Kidney (tissue), 14 donors: ENCODE data around the gene CLEC16A. TPM values are rescaled to one million over a fixed set of nuclear protein-coding genes. Genes with fewer than 3 reads are reported as not detected.

ENCODE experiments used
- DNase-seq, 5 donors: peaks; one replicate each; pipeline ENCODE4 v3.0.0-alpha.2; 2013 to 2020
- FAIRE-seq: peaks from 2 replicates; lab custom pipeline; 2012; peaks lifted over from hg19 to GRCh38; lab: Jason Lieb, UNC
- H3K27ac ChIP-seq, 2 donors: one replicate each; pipeline ENCODE4 v1.7.0; 2013; ENCODE audit warnings: low read depth in 2 of 2, low read length in 2 of 2, inconsistent platforms in 1 of 2
- H3K27me3 ChIP-seq: one replicate; pipeline ENCODE4 v1.7.1; 2013; ENCODE audit warnings: low read length, inconsistent platforms; ENCODE audit not compliant: control insufficient read depth, insufficient read depth
- H3K36me3 ChIP-seq, 3 donors: one replicate each; pipeline versions ENCODE4 v1.7.0 to v1.7.1; 2013; ENCODE audit warnings: low read length in 3 of 3, control low read depth in 1 of 3, inconsistent platforms in 1 of 3; ENCODE audit not compliant: insufficient read depth in 3 of 3, control insufficient read depth in 2 of 3
- H3K4me1 ChIP-seq, 3 donors: one replicate each; pipeline versions ENCODE4 v1.7.0 to v1.7.1; 2013; ENCODE audit warnings: low read length in 3 of 3, inconsistent platforms in 1 of 3, low read depth in 1 of 3; ENCODE audit not compliant: control insufficient read depth in 2 of 3, insufficient read depth in 2 of 3
- H3K4me3 ChIP-seq, 3 donors: one replicate each; pipeline versions ENCODE4 v1.7.0 to v1.8.1; 2013; ENCODE audit warnings: low read length in 3 of 3, control low read depth in 1 of 3, inconsistent platforms in 1 of 3
- H3K9ac ChIP-seq, 3 donors: one replicate each; pipeline versions ENCODE4 v1.7.0 to v1.7.1; 2013; ENCODE audit warnings: low read length in 3 of 3, control low read depth in 1 of 3, inconsistent platforms in 1 of 3
- H3K9me3 ChIP-seq, 3 donors: one replicate each; pipeline versions ENCODE4 v1.7.0 to v1.7.1; 2013; ENCODE audit warnings: low read length in 3 of 3, control low read depth in 1 of 3, inconsistent platforms in 1 of 3; ENCODE audit not compliant: control insufficient read depth in 2 of 3, insufficient read depth in 1 of 3
- intact Hi-C: fragments of 100-400 bp; cut with DNase I; formaldehyde crosslinking; loops from one replicate; pipeline ENCODE4 v1.11.1; 2022
- polyA plus RNA-seq: library from polyadenylated mRNA; stranded (reverse); fragments of 350-450 nt; fragmentation: Illumina TruSeq; extraction: RNeasy Lipid Tissue Mini Kit (QIAGEN cat#74804); gene quantifications from one replicate; pipeline ENCODE4 v1.2.3, GENCODE V29; 2014; ENCODE audit warnings: low read depth, low replicate concordance; ENCODE audit not compliant: insufficient read depth
- total RNA-seq: library from RNA; stranded (reverse); fragmentation: NEBNext Ultra II Directional; extraction: Animal tissue kit (Norgen Biotek cat#: 25700); gene quantifications from one replicate; pipeline ENCODE4 v1.2.1, GENCODE V29; 2021
- TF ChIP-seq, protein P1 (sequence below): IDR thresholded peaks from 3 replicates; pipeline ENCODE4 v1.5.1; 2012; ENCODE audit warnings: mild to moderate bottlenecking, moderate library complexity, borderline replicate concordance; ENCODE audit not compliant: insufficient read depth; ENCODE audit errors: extremely low read depth
- donor health status: control.
- donor health status: control.
- donor health status: control.
- donor health status: control.
- donor health status: control.
- donor health status: DM: yes; HTN: yes; CAD: no.
- donor health status: Normal renal cell carcinoma (clear cell type).

Gene CLEC16A
- total and polyA plus RNA-seq, 2 donors from 2014 or later = 10.8 to 51.9 TPM

DNA sequence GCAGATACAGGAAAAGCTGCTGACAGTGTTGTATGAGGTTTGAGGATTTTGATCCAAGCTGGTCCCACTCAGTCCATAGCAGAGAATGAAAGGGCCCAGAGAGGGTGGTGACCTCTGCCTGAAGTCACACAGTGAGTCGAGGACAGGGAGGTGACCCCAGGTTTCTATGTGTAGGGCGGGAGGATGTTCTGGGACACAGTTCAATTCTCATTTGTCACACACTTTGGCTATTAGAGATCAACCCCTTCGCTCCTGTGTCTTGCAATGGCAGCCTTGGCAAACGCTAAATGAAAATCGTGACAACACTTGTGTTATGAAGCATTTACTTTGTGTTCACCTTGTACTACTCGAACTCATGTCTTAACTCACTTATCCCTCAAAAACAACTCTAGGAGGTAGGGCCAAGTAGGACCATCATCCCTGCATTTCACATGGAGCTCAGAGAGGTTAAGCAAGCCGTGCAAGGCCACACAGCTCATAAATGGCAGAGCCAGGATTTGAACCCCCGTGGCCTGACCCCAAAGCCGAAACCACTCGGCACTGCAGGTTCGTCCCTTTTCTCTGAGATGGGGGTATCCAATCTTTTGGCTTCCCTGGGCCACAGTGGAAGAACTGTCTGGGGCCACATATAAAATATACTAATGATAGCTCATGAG, 12.3 kb upstream of the CLEC16A start:
- Histone ChIP-seq H3K9me3 (no peaks in the 10 kb centered on the region), H3K9ac (no peak overlapping the region), H3K27ac (no peak overlapping the region), H3K4me3 (no peak overlapping the region), H3K4me1 (peaks cover 0 to 11% (median 3%) of the 10 kb centered on the region in 3 donors), H3K36me3 (peaks cover 2 to 29% (median 20%) of the 10 kb centered on the region in 3 donors), H3K27me3 (no peaks in the 10 kb centered on the region)
- intact Hi-C loops = no loop called here
- FAIRE-seq = no peak
- TF ChIP-seq, protein P1, sequence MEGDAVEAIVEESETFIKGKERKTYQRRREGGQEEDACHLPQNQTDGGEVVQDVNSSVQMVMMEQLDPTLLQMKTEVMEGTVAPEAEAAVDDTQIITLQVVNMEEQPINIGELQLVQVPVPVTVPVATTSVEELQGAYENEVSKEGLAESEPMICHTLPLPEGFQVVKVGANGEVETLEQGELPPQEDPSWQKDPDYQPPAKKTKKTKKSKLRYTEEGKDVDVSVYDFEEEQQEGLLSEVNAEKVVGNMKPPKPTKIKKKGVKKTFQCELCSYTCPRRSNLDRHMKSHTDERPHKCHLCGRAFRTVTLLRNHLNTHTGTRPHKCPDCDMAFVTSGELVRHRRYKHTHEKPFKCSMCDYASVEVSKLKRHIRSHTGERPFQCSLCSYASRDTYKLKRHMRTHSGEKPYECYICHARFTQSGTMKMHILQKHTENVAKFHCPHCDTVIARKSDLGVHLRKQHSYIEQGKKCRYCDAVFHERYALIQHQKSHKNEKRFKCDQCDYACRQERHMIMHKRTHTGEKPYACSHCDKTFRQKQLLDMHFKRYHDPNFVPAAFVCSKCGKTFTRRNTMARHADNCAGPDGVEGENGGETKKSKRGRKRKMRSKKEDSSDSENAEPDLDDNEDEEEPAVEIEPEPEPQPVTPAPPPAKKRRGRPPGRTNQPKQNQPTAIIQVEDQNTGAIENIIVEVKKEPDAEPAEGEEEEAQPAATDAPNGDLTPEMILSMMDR = no peak
- no peak for DNase-seq

DNA sequence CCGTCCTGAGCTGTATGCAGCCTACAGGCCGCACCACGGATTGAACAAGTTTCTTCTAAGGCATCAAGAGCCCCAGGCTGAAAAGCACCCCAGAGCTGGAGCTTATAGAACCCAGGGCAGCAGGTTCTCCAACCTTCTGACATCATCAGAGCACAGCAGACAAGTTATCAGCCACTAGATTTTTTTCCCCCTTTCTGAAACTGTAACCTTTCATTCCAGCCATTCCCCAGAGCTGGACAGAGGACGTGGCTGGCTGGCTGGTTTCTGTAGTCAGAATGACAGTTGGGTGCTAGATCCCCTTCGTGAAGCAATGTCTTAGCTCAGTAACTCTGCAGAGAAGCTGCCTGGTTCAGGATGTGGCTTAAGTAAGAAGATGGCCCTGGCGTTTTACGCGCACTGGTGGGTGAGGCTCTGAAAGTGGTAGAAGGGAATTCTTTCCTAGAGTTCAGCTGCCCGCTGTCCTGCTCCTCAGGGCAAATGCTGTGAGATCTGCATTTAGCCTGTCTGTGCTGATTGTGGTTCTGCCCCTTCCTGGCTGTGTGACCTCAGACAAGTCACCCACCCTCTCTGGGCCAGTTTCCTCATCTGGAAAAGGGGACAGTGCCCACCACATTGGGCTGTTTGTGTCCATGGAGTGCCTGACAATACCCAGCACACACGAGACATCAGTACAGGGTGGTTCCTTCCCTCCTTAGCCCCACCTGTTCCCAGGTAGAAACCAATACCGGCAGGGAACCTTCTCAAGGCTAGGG, 11.2 kb upstream of the CLEC16A start:
- DNase-seq = no peak
- H3K27me3 ChIP-seq = no peaks in the 10 kb centered on the region
- no peak overlapping the region for H3K9ac ChIP-seq
- H3K9me3 ChIP-seq = no peaks in the 10 kb centered on the region
- intact Hi-C loops = no loop called here
- H3K36me3 ChIP-seq = peaks cover 2 to 19% (median 13%) of the 10 kb centered on the region in 3 donors
- FAIRE-seq = no peak
- H3K4me1 ChIP-seq = peaks cover 0 to 22% (median 13%) of the 10 kb centered on the region in 3 donors
- no peak overlapping the region for H3K27ac ChIP-seq
- TF ChIP-seq, protein P1 = no peak
- H3K4me3 ChIP-seq = no peak overlapping the region

DNA sequence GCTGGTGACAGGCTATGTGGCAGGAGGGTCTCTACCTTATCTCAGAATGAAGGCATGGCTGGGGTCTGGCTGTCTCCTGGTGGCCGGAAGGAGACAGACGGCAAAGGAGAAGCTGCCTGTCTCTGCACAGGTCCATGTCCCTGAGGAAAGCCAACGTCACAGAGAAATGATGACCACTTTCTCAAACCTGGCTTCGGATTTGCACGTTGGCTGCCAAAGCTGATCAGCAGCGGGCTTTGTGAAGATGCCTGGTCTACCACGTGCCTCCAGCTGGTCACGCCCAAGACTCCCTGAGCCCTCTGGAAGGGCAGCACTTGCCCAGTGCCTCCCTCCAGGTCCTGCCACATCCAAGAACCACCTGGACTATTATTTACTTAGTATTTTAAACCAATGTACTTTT, 10.5 kb upstream of the CLEC16A start:
- TF ChIP-seq, protein P1 = no peak
- Histone ChIP-seq H3K4me3 (no peak overlapping the region), H3K27ac (no peak overlapping the region), H3K9me3 (no peaks in the 10 kb centered on the region), H3K9ac (no peak overlapping the region), H3K4me1 (peaks cover 0 to 29% (median 21%) of the 10 kb centered on the region in 3 donors), H3K27me3 (no peaks in the 10 kb centered on the region), H3K36me3 (peaks cover 2 to 12% (median 10%) of the 10 kb centered on the region in 3 donors)
- intact Hi-C loops = no loop called here
- DNase-seq (no peak), FAIRE-seq (no peak)
